Calu3 (cell line): ENCODE measurements around the gene PVALB. TPM values are rescaled to one million over a fixed set of nuclear protein-coding genes. Genes with fewer than 3 reads are reported as not detected.
A peak's percentile ranks its signal among the peaks of the same experiment; 100 is the strongest.
"Not testable (repeated sequence)": the region's sequence is repeated elsewhere in the genome, so short reads cannot be mapped to it uniquely, and the experiment has no call there.

Experiments used
- BruUV-seq: library from RNA; stranded (reverse); fragments of 400-500 nt; replicated peaks from 2 replicates; lab custom pipeline; 2021; lab: Mats Ljungman, UMichigan
- CTCF ChIA-PET: fragments of 300-600 bp; sonication (Branson Sonifier 250); formaldehyde crosslinking; loops from one replicate; lab custom pipeline; 2022; ENCODE audit warnings: antibody characterized with exemption; lab: Charles Lee
- DNase-seq: peaks from one replicate; pipeline ENCODE4 v3.0.0; 2022
- H3K27ac Mint-ChIP-seq: one replicate; pipeline ENCODE4 v1.8.0; 2022; ENCODE audit warnings: mixed read lengths; ENCODE audit not compliant: unreplicated experiment
- H3K27me3 Mint-ChIP-seq: one replicate; pipeline ENCODE4 v1.8.0; 2022; ENCODE audit warnings: mixed read lengths; ENCODE audit not compliant: unreplicated experiment
- H3K36me3 Mint-ChIP-seq: one replicate; pipeline ENCODE4 v1.8.0; 2022; ENCODE audit warnings: mild to moderate bottlenecking, moderate library complexity, mixed read lengths; ENCODE audit not compliant: insufficient read depth, unreplicated experiment
- H3K4me1 Mint-ChIP-seq: one replicate; pipeline ENCODE4 v1.8.0; 2022; ENCODE audit warnings: mild to moderate bottlenecking, low read depth, mixed read lengths; ENCODE audit not compliant: unreplicated experiment
- H3K4me3 Mint-ChIP-seq: one replicate; pipeline ENCODE4 v1.8.0; 2022; ENCODE audit warnings: mild to moderate bottlenecking, low read depth, moderate library complexity, mixed read lengths; ENCODE audit not compliant: unreplicated experiment
- H3K9me3 Mint-ChIP-seq: one replicate; pipeline ENCODE4 v1.8.0; 2022; ENCODE audit warnings: low read depth, mixed read lengths; ENCODE audit not compliant: unreplicated experiment
- intact Hi-C: fragments of 100-400 bp; cut with micrococcal nuclease; formaldehyde crosslinking; loops from one replicate; pipeline ENCODE4 v1.10.0; 2022; ENCODE audit not compliant: unreplicated experiment
- total RNA-seq: library from RNA; stranded (reverse); gene quantifications from 2 replicates; pipeline ENCODE4 v1.2.3, GENCODE V29; 2022
- TF ChIP-seq, protein P1 (sequence below): fragments of 200-600 bp; IDR thresholded peaks from one replicate; pipeline ENCODE4 v1.8.0; 2022; ENCODE audit warnings: antibody characterized with exemption; ENCODE audit not compliant: unreplicated experiment

Gene PVALB
- total RNA-seq, 1 experiment from 2014 or later, result not detected

GRCh38 chr22:36755316-36755715, 61.5 kb downstream of the PVALB start:
- intact Hi-C loops, result no loop called here

GRCh38 chr22:36754881-36755280, 62.0 kb downstream of the PVALB start:
- H3K27ac Mint-ChIP-seq, intact Hi-C loops, DNase-seq, H3K9me3 Mint-ChIP-seq, BruUV-seq, H3K4me3 Mint-ChIP-seq, H3K36me3 Mint-ChIP-seq, H3K4me1 Mint-ChIP-seq: not testable (repeated sequence)
- CTCF ChIA-PET, result interaction anchor here (0.7 kb wide), 1 partner anchor 518 kb away, joined by 4 read pairs; no protein-coding TSS in a partner anchor
- H3K27me3 Mint-ChIP-seq, result peaks cover 61% of the 10 kb centered on the region

More at GRCh38 chr22:36755316-36755715, 61.5 kb downstream of the PVALB start:
- peaks cover 9% of the 10 kb centered on the region for H3K4me1 Mint-ChIP-seq
- no peak for DNase-seq
- H3K4me3 Mint-ChIP-seq, result no peak overlapping the region
- no peaks in the 10 kb centered on the region for H3K36me3 Mint-ChIP-seq
- no peaks in the 10 kb centered on the region for H3K9me3 Mint-ChIP-seq
- CTCF ChIA-PET, result interaction anchor here (0.7 kb wide), 1 partner anchor 519 kb away, joined by 4 read pairs; no protein-coding TSS in a partner anchor
- peaks cover 61% of the 10 kb centered on the region for H3K27me3 Mint-ChIP-seq
- BruUV-seq, result no TSS peak
- TF ChIP-seq, protein P1, sequence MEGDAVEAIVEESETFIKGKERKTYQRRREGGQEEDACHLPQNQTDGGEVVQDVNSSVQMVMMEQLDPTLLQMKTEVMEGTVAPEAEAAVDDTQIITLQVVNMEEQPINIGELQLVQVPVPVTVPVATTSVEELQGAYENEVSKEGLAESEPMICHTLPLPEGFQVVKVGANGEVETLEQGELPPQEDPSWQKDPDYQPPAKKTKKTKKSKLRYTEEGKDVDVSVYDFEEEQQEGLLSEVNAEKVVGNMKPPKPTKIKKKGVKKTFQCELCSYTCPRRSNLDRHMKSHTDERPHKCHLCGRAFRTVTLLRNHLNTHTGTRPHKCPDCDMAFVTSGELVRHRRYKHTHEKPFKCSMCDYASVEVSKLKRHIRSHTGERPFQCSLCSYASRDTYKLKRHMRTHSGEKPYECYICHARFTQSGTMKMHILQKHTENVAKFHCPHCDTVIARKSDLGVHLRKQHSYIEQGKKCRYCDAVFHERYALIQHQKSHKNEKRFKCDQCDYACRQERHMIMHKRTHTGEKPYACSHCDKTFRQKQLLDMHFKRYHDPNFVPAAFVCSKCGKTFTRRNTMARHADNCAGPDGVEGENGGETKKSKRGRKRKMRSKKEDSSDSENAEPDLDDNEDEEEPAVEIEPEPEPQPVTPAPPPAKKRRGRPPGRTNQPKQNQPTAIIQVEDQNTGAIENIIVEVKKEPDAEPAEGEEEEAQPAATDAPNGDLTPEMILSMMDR, result no peak
- H3K27ac Mint-ChIP-seq, result peak overlapping the region; percentile 26

DNA sequence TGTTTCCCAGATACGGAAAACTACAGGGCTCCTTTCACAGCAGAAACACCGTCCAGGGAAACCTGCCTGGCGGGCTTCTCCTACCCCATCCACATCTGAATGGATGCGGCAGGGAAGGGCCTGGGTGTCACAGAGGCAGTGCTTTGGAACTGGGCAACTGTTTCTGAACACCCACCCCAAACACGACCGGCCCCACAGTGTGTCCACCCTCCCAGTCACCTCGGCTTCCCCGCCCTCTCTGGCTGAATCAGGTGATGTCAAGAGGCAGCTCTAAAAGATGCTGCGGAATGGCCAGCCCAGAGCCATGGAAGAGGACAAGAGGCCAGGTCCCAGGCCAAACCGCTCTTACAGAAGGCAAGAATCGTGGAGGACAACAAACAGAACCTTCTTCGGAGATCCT, 62.9 kb downstream of the PVALB start:
- H3K9me3 Mint-ChIP-seq, result no peaks in the 10 kb centered on the region
- no peaks in the 10 kb centered on the region for H3K36me3 Mint-ChIP-seq
- BruUV-seq, result no TSS peak
- intact Hi-C loops, result no loop called here
- CTCF ChIA-PET, result interaction anchor here (1.0 kb wide), 1 partner anchor 207 kb away, joined by 3 read pairs; no protein-coding TSS in a partner anchor
- H3K4me3 Mint-ChIP-seq, result no peak overlapping the region
- TF ChIP-seq, protein P1, result no peak
- H3K27ac Mint-ChIP-seq, result no peak overlapping the region
- H3K27me3 Mint-ChIP-seq, result peaks cover 61% of the 10 kb centered on the region
- H3K4me1 Mint-ChIP-seq, result peaks cover 9% of the 10 kb centered on the region
- no peak for DNase-seq

DNA sequence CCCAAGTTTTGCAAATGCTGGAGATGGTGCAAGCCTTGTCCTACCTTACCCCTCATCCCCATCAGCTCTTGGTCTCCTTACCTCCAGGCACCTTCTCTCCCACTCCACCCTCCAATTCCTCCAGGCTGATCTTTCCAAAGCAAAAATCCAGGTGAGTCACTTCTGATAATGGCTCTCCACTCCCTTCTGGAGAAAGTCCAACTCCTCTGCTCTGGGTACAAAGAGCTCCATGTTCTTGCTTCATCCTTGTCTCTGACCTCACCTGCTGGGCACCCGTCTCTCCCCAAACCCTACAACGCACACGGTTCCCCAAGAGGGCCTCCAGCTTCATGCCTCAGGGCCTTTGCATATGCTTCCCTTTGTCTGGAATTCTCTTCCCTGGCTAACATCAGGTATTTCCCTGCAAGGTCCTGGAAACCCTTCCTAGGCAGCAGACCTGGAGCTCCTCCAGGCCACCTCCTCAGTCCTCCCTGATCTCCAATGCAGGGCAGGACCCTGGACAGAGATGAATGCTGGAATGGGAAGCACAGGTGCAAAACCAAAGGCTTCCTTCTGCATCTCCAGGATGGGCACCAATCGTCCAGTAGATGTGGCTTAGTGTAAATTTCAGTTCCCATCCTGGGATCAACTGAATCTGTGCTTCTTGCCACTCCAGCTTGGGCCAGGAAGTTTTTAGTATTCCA, 63.6 kb downstream of the PVALB start:
- Mint-ChIP-seq H3K4me1 (peaks cover 9% of the 10 kb centered on the region), H3K27ac (no peak overlapping the region), H3K9me3 (no peaks in the 10 kb centered on the region), H3K27me3 (peaks cover 61% of the 10 kb centered on the region), H3K36me3 (no peaks in the 10 kb centered on the region), H3K4me3 (no peak overlapping the region)
- intact Hi-C loops, result no loop called here
- DNase-seq, result no peak
- CTCF ChIA-PET, result interaction anchor here (1.0 kb wide), 1 partner anchor 206 kb away, joined by 3 read pairs; no protein-coding TSS in a partner anchor
- BruUV-seq, result no TSS peak
- TF ChIP-seq, protein P1, result no peak

Other genes with a start within 250 kb of the PVALB start
- not detected in 2 replicates for gene CACNG2, start 113.3 kb downstream of the PVALB start, total RNA-seq
- gene IFT27, start 40.9 kb downstream of the PVALB start, total RNA-seq, result 41.0 and 47.0 TPM in 2 replicates
- 0.54 TPM in 1 of 2 replicates, not detected in the other for gene NCF4, start 44.0 kb upstream of the PVALB start, total RNA-seq
- not detected in 2 replicates for gene CSF2RB, start 96.6 kb upstream of the PVALB start, total RNA-seq
- gene TST, start 202.4 kb upstream of the PVALB start, total RNA-seq, result 52.2 and 64.7 TPM in 2 replicates
- 60.8 and 73.0 TPM in 2 replicates for gene MPST, start 202.7 kb upstream of the PVALB start, total RNA-seq
- gene KCTD17, start 234.7 kb upstream of the PVALB start, total RNA-seq, result 19.6 and 19.8 TPM in 2 replicates